ENCODE measurements around the gene PMPCA.
"Not testable (repeated sequence)": the region's sequence is repeated elsewhere in the genome, so short reads cannot be mapped to it uniquely, and the experiment has no call there.

The PMPCA gene

GRCh38 chr9:136394312-136395019 is 16.0 kb upstream of the PMPCA start:
- DNase-seq = no peak

DNA sequence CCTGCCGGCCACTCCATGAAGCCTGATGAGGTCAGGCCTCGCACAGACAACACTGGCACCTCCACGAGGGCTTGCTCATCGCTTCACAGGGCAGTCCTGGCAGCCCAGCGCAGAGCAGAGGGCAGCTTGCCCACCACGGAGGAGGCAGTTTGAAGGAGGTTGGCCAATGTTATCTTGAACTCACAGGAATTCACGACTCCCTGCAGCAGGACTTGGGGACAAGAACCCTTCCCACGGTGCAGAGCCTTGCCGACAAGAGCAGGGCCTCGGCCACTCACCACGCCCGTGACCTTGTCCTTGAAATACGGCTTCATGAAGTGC is 15.5 kb upstream of the PMPCA start:
- DNase-seq = no peak

- DNase-seq = no peak
Measured at GRCh38 chr9:136395345-136396218, 14.9 kb upstream of the PMPCA start.

- DNase-seq = no peak
Measured at GRCh38 chr9:136396219-136396515, 14.3 kb upstream of the PMPCA start.

- DNase-seq = no peak
Measured at GRCh38 chr9:136397643-136398042, 12.8 kb upstream of the PMPCA start.

- no peak for DNase-seq
Measured at GRCh38 chr9:136398286-136398685, 12.2 kb upstream of the PMPCA start.

- peak; percentile 45 for DNase-seq
Measured at GRCh38 chr9:136399176-136400037, 11.1 kb upstream of the PMPCA start.

DNA sequence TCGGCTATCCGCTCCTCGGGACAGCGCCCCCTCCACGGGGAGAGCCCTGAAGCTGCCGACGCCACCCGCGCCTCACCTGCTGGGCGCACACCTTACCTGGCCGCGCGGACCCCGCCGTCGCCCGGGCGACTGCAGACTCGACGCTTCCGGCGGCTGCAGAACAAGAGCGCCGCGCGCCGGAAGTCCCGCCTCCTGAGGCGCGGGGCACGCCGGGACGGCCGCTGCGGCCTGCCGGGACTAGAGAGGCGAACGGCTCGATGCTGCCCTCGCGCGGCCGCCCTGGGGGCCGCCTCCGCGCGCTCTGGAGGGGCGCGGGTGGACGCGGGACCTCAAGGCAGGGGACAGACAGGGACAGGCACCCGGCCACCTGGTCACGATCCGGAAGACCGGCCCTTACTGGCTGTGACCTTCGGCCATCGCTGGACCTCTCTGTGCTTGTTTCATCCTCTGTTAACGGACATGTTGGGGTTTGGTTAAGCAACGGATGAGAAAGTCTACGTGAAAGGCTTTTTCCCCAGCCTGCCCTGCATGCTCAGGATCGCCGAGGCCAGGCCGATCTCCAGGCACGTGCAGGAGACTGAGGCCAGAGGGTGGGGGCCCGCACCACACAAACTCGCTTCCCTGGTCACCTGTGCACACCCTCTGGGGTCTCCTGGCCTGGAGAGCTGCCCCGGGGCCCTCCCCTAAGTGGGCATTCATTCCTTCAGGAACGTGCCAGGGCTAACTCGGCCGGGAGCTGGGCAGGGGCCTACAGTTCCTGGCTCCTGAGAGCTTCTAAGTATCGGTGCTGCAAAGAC is 10.2 kb upstream of the PMPCA start, which contains the start of gene SNAPC4:
SNAPC4 (minus strand) TSS at position 133 of the 797 bp plus-strand sequence. CDS start 1,742 bp downstream, outside the sequence.
- DNase-seq = peak; percentile 93

- no peak for DNase-seq
Measured at GRCh38 chr9:136401173-136401922, 9.1 kb upstream of the PMPCA start.

- no peak for DNase-seq
Measured at GRCh38 chr9:136402067-136402466, 8.4 kb upstream of the PMPCA start.

DNA sequence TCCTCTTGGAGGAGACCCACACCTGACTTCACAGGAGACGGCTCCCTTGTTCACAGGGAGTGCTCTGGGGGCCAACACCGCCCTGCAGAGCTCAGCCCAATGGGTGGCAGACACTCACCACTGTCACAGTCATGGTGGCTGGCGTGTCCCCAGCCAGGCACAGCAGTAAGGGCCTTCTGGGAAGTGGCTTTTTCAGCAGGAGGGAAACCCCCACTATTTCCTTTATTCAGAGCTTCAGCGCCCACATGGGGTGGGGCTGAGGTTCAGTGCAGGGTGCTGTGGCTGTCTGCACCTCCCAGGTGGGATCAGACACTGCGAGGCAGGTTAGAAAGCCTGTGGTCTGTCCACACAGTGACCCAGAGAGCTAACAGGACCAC is 6.9 kb upstream of the PMPCA start:
- DNase-seq = peak; percentile 73

DNA sequence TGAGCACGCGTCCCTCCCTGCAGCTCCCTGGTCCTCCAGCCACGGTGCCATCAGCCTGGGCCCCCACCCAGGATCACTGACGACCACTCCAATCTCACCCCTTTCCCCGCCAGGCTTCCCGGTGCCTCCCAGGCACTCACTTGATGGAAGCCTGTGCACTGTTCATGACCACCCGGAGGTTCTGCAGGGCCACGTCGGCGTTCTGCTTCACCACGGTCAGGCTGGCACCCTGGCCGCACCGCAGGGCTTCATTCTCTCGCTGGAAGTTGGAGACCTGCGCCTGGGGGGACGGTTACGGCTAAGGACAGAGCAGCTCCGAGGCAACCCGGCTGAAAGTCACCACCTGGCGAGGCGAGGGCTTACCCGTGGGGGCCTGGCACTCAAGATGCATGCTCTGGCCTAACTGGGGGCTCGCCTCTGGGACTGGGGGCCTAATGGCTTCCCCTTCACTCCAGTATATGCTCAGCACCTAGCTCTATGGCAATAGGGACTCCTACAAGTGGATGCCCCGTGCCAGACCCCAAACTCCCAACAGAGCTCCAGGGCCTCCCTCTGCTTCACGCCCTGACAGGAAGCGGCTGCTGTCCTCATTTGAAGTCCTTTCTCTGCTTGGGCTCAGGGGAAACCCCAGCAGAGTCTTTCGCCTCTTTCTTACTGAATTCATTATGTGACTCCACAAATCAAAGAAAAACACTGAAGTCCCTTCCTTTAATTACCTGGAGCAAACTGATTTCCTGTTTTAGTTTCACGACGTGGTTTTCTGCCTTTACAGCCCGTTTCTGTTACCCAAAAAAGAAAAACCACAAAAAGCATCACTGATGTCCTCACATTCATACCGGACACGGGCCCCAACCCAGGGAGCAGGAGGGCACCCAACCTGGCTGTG is 6.3 kb upstream of the PMPCA start:
- peak; percentile 40 for DNase-seq

DNA sequence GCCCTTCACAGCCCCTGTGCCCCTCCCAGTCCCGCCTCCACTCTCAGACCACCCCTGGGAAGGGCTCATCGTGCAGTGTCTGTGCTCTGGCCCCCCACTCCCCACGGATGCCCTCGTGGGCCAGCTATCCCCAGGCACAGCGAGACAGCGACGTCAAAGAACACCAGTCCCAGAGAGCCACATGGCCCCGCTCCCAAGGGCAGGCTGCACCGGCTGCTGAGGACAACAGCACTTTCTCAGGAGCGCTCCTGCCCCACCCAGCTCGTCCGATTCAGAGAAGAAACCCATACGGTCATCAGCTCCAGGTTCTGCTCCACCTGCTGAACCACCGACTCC is 5.7 kb upstream of the PMPCA start:
- DNase-seq = peak; percentile 11

DNA sequence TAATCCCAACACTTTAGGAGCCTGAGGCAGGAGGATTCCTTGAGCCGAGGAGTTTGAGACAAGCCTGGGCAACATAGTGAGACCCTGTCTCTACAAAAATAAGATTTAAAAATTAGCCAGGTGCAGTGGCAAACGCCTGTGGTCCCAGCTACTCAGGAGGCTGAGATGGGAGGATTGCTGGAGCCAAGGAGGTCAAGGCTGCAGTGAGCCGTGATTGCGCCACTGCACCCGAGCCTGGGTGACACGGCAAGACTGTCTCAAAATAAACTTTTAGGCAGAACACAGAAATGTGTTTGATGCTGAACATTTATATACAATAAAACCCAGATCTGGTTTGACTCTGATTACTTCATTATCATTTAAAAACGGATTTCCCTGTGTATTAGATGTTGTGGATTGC is 5.0 kb upstream of the PMPCA start:
- DNase-seq = no peak

GRCh38 chr9:136405904-136406303 is 4.6 kb upstream of the PMPCA start:
- not testable (repeated sequence) for DNase-seq

- not testable (repeated sequence) for DNase-seq
Measured at GRCh38 chr9:136407061-136407460, 3.4 kb upstream of the PMPCA start.

DNA sequence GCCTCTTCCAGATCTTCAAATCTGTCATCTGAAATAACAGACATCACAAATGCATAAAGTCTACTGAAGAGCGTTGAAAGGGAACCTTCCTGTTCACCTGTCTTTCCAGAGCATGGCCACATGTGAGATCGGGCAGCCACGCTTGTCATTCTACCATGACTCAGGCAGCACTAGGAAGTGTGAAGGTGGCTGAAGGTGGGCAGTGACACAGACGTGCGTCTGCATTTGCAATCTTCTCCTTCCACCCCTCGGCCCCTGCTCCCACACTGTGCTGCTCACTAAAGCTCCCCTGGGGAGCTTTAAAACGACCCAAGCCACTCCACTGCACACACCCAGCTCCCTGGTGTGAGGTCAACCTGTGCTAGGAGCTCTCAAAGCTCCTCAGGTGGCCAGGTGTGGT is 2.5 kb upstream of the PMPCA start:
- DNase-seq = peak; percentile 42

DNA sequence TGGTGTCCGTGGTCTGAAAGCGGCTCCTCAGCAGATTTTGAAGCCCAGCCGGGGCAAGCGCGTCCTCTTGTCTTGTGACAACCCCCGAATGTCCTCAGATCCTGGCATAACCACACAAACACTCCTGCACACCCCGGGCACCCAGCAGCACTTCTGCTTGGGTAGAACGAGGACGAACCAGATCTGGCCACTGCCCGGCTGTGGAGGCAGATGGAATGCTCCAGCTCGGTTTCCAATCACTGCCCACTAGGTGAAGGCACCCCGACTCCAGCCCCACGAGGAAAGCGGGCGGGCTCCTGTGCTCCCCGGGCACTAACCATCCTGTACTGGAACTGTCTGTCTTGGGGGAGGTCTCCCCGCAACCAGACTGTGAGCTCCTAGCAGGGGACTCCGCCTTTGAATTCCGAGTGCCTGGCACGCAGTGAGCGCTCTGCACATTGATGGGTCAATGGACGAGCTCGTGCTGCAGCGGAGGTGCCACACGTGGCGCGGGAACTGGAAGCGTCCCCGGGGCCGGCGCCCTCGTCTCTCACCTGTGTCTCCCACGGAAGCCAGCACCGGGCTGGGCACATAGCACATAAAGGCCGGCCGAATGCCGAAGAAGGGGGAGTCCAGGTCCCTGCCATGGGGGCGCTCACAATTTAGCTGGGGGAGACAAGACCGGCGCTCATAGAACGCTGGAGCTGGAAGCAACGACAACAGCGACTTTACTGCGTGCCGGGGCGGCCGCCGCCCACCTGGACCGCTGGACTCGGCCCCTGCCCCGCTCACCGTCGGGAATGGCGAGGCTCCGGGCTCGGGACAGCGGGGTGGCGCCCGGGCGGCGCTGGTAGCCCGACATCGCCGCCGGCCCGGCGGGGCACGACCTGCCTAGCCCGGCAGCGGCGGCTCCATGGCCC is 652 bp upstream of the PMPCA start:
- DNase-seq = peak; percentile 48

DNA sequence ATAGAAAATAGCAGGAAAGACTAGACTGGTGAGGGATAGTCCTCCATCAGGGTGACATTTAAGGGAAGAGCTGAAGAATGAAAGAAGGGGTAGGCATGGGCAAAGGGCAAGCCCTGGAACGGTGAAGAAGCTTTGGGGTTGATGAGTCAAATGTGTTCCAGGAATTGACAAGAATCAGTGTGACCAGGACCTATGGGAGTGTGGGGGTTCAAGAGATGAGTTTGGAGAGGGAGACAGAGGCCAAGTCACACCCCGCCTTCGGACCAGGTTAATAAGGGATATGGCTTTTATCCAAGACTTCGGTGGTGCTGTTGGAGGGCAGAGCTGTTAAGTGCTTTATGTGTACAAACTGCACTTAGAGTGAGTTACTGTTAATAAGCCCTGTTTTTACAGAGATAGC is 920 bp downstream of the PMPCA start:
- DNase-seq = no peak

DNA sequence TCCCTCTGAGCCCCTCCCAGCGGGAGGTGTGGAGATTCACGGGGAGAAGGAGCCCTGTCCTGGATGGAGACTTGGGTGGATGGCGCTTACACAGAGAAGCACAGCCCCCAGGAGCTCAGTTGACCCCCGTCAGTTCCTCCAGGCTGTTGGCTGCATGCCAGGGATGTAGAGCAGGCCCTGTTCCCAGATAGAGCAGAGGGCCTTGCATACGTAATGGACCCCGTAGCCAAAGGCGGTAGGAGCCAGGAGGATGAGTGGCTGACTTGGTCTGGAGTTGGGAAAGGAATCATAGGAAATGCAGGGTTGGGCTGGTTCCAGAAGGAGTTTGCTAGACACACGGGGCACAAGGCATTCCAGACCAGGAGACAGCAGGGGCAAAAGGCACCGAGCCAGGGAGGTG is 2.5 kb downstream of the PMPCA start:
- DNase-seq = no peak
